ENCODE data around the gene ARFGAP3. TPM values are rescaled to one million over a fixed set of nuclear protein-coding genes. Genes with fewer than 3 reads are reported as not detected.

ARFGAP3 gene
- total RNA-seq, 1 experiment from 2014 or later, result 30.0 TPM

DNA sequence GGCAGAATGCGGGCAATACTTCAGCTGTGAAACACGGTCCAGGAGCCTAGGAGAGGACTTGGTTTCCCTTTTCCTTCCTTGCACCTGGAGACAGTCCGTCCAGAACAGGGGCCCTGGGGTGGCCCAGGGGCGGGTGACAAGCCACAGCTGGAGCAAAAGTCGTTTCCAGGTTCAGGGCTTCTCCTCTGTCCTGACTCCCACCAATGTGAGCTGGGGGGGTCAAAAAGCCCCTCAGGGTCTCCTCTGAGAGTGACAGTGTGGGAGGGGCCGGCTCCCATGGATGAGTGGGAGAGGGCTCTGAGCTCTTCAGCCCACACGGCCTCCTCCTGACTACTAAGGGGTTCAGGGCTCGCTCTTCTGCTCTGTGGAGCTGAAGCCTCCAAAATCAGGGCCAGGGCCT lies 20.1 kb upstream of the ARFGAP3 start:
- no peak for DNase-seq (ENCODE audit: low spot score)
- peaks cover 23% of the 10 kb centered on the region for H3K36me3 ChIP-seq (ENCODE audit: insufficient read depth, low read length, poor library complexity, severe bottlenecking)
- no peaks in the 10 kb centered on the region for H3K9me3 ChIP-seq (ENCODE audit: low read depth, low read length, poor library complexity, severe bottlenecking)
- H3K4me3 ChIP-seq (ENCODE audit: low read depth, low read length, poor library complexity, severe bottlenecking), result no peak overlapping the region
- no peaks in the 10 kb centered on the region for H3K4me1 ChIP-seq (ENCODE audit: insufficient read depth, low read length, poor library complexity, severe bottlenecking)
- no peak overlapping the region for H3K27ac ChIP-seq (ENCODE audit: low read depth, low read length, poor library complexity, severe bottlenecking)
- BruUV-seq (replicated peaks), result no TSS peak
- CTCF ChIA-PET, result no interaction called here
- POLR2A ChIA-PET (ENCODE audit: low non-redundant PET), result no interaction called here
- TF ChIP-seq, protein P1, sequence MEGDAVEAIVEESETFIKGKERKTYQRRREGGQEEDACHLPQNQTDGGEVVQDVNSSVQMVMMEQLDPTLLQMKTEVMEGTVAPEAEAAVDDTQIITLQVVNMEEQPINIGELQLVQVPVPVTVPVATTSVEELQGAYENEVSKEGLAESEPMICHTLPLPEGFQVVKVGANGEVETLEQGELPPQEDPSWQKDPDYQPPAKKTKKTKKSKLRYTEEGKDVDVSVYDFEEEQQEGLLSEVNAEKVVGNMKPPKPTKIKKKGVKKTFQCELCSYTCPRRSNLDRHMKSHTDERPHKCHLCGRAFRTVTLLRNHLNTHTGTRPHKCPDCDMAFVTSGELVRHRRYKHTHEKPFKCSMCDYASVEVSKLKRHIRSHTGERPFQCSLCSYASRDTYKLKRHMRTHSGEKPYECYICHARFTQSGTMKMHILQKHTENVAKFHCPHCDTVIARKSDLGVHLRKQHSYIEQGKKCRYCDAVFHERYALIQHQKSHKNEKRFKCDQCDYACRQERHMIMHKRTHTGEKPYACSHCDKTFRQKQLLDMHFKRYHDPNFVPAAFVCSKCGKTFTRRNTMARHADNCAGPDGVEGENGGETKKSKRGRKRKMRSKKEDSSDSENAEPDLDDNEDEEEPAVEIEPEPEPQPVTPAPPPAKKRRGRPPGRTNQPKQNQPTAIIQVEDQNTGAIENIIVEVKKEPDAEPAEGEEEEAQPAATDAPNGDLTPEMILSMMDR (conservative IDR thresholded peaks at IDR 0.05; ENCODE audit: low read depth, low read length), result no peak
- TF ChIP-seq EZH2 (IDR thresholded peaks at IDR 0.05; ENCODE audit: borderline replicate concordance, low read depth, low read length, poor library complexity, severe bottlenecking), result no peak
- H3K27me3 ChIP-seq (replicated peaks; ENCODE audit: insufficient read depth, low read depth, low read length, poor library complexity), result no peaks in the 10 kb centered on the region
- intact Hi-C loops (cut with micrococcal nuclease; ENCODE audit: unreplicated experiment), result no loop called here

DNA sequence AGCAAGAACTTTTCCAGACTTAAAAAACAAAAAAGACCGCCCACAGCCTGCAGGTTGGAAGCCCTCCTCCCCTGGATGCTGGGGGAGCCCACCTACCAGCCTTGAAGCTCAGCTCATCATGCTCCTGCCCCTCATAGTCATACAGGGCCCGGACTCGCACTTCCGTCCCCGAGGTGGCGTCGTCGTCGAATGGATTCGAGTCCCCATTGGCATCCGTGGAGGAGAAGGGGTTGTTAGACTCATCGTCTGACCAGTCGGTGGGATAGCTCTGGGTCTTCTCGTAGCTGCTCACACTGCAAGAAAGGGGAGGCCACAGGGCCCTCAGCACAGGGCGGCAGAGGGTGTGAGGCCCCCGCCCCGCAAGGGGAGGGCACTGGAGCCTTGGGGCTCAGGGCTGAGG lies 19.0 kb upstream of the ARFGAP3 start:
- Histone ChIP-seq H3K36me3 (ENCODE audit: insufficient read depth, low read length, poor library complexity, severe bottlenecking) (peaks cover 19% of the 10 kb centered on the region), H3K4me1 (ENCODE audit: insufficient read depth, low read length, poor library complexity, severe bottlenecking) (no peaks in the 10 kb centered on the region), H3K27me3 (replicated peaks; ENCODE audit: insufficient read depth, low read depth, low read length, poor library complexity) (no peaks in the 10 kb centered on the region), H3K9me3 (ENCODE audit: low read depth, low read length, poor library complexity, severe bottlenecking) (no peaks in the 10 kb centered on the region), H3K27ac (ENCODE audit: low read depth, low read length, poor library complexity, severe bottlenecking) (no peak overlapping the region), H3K4me3 (ENCODE audit: low read depth, low read length, poor library complexity, severe bottlenecking) (no peak overlapping the region)
- TF ChIP-seq, protein P1 (conservative IDR thresholded peaks at IDR 0.05; ENCODE audit: low read depth, low read length), result no peak
- TF ChIP-seq EZH2 (IDR thresholded peaks at IDR 0.05; ENCODE audit: borderline replicate concordance, low read depth, low read length, poor library complexity, severe bottlenecking), result no peak
- intact Hi-C loops (cut with micrococcal nuclease; ENCODE audit: unreplicated experiment), result no loop called here
- POLR2A ChIA-PET (ENCODE audit: low non-redundant PET), result no interaction called here
- CTCF ChIA-PET, result no interaction called here
- no TSS peak for BruUV-seq (replicated peaks)
- DNase-seq (ENCODE audit: low spot score), result no peak

DNA sequence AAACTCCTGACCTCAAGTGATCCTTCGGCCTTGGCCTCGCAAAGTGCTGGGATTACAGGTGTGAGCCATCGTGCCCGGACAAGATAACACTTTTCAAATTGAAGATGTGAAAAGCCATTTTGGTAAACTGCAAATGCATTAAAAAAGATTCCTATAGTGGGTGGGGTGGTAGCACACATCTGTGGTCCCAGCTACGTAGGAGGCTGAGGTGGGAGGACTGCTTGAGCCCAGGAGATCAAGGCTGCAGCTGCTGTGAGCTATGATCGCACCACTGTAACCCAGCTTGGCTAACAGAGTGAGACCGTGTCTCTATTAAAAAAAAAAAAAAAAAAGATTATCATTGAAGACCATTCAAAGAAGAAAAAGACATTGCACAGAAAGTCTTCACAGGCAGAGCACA lies 16.9 kb upstream of the ARFGAP3 start:
- Histone ChIP-seq H3K27ac (ENCODE audit: low read depth, low read length, poor library complexity, severe bottlenecking) (no peak overlapping the region), H3K4me3 (ENCODE audit: low read depth, low read length, poor library complexity, severe bottlenecking) (no peak overlapping the region), H3K27me3 (replicated peaks; ENCODE audit: insufficient read depth, low read depth, low read length, poor library complexity) (no peaks in the 10 kb centered on the region), H3K9me3 (ENCODE audit: low read depth, low read length, poor library complexity, severe bottlenecking) (no peaks in the 10 kb centered on the region), H3K36me3 (ENCODE audit: insufficient read depth, low read length, poor library complexity, severe bottlenecking) (peaks cover 11% of the 10 kb centered on the region), H3K4me1 (ENCODE audit: insufficient read depth, low read length, poor library complexity, severe bottlenecking) (no peaks in the 10 kb centered on the region)
- ChIA-PET CTCF (no interaction called here), POLR2A (ENCODE audit: low non-redundant PET) (no interaction called here)
- intact Hi-C loops (cut with micrococcal nuclease; ENCODE audit: unreplicated experiment), result no loop called here
- no peak for DNase-seq (ENCODE audit: low spot score)
- no peak for TF ChIP-seq EZH2 (IDR thresholded peaks at IDR 0.05; ENCODE audit: borderline replicate concordance, low read depth, low read length, poor library complexity, severe bottlenecking)
- TF ChIP-seq, protein P1 (conservative IDR thresholded peaks at IDR 0.05; ENCODE audit: low read depth, low read length), result no peak
- no TSS peak for BruUV-seq (replicated peaks)
